SW480 (cell line): Measurements from ENCODE around the gene NOSTRIN.
"Not testable (repeated sequence)": the region's sequence is repeated elsewhere in the genome, so short reads cannot be mapped to it uniquely, and the experiment has no call there.

Experiments
- DNase-seq: peaks from one replicate; pipeline ENCODE4 v3.0.0-alpha.2; 2016; ENCODE audit warnings: low spot score

Gene NOSTRIN

GRCh38 chr2:168801961-168802858, at the start of gene NOSTRIN:
Gene NOSTRIN, plus strand, starts transcription at chr2:168802637. Its CDS starts 10 bp downstream, at chr2:168802647.
- DNase-seq = peak; percentile 55

GRCh38 chr2:168753765-168754329, 48.6 kb upstream of the NOSTRIN start:
- no peak for DNase-seq

- DNase-seq = no peak
These were observed 45.2 kb upstream of the NOSTRIN start for GRCh38 chr2:168757223-168757622.

GRCh38 chr2:168758970-168759820, 43.2 kb upstream of the NOSTRIN start:
- DNase-seq = peak; percentile 58

- DNase-seq = no peak
These were observed 37.0 kb upstream of the NOSTRIN start for GRCh38 chr2:168765401-168765800.

GRCh38 chr2:168766600-168766999, 35.8 kb upstream of the NOSTRIN start:
- DNase-seq = peak; percentile 18

- DNase-seq = no peak
These were observed 35.2 kb upstream of the NOSTRIN start for GRCh38 chr2:168767258-168767657.

GRCh38 chr2:168768357-168768756, 34.1 kb upstream of the NOSTRIN start:
- not testable (repeated sequence) for DNase-seq

GRCh38 chr2:168770796-168771195, 31.6 kb upstream of the NOSTRIN start:
- DNase-seq = no peak

- DNase-seq = no peak
These were observed 29.7 kb upstream of the NOSTRIN start for GRCh38 chr2:168772704-168773103.

GRCh38 chr2:168773128-168773527, 29.3 kb upstream of the NOSTRIN start:
- no peak for DNase-seq

GRCh38 chr2:168773719-168774521, 28.5 kb upstream of the NOSTRIN start:
- peak; percentile 32 for DNase-seq

GRCh38 chr2:168775837-168776236, 26.6 kb upstream of the NOSTRIN start:
- no peak for DNase-seq

- no peak for DNase-seq
These were observed 21.8 kb upstream of the NOSTRIN start for GRCh38 chr2:168780669-168781071.

GRCh38 chr2:168781191-168781817, 21.1 kb upstream of the NOSTRIN start:
- DNase-seq = no peak

GRCh38 chr2:168782271-168782670, 20.2 kb upstream of the NOSTRIN start:
- no peak for DNase-seq

- no peak for DNase-seq
These were observed 17.4 kb upstream of the NOSTRIN start for GRCh38 chr2:168784993-168785392.

- DNase-seq = no peak
These were observed 15.2 kb upstream of the NOSTRIN start for GRCh38 chr2:168787098-168787781.

GRCh38 chr2:168787782-168788376, 14.6 kb upstream of the NOSTRIN start:
- DNase-seq = no peak

GRCh38 chr2:168789776-168790175, 12.7 kb upstream of the NOSTRIN start:
- DNase-seq = no peak
